Rectal smooth muscle tissue (tissue), 1 donor: ENCODE data around the gene TMEM245.
"Not testable (repeated sequence)": the region's sequence is repeated elsewhere in the genome, so short reads cannot be mapped to it uniquely, and the experiment has no call there.

Source experiments
- H3K27ac ChIP-seq: one replicate; pipeline ENCODE4 v1.7.0; 2013; ENCODE audit warnings: low read depth, low read length, inconsistent platforms
- H3K27me3 ChIP-seq: one replicate; pipeline ENCODE4 v1.7.0; 2013; ENCODE audit warnings: low read length; ENCODE audit not compliant: control insufficient read depth, insufficient read depth
- H3K36me3 ChIP-seq: one replicate; pipeline ENCODE4 v1.7.0; 2013; ENCODE audit warnings: low read length; ENCODE audit not compliant: control insufficient read depth, insufficient read depth
- H3K4me1 ChIP-seq: one replicate; pipeline ENCODE4 v1.7.0; 2013; ENCODE audit warnings: low read length; ENCODE audit not compliant: control insufficient read depth, insufficient read depth
- H3K4me3 ChIP-seq: one replicate; pipeline ENCODE4 v1.7.0; 2013; ENCODE audit warnings: low read length
- H3K9ac ChIP-seq: one replicate; pipeline ENCODE4 v1.7.0; 2013; ENCODE audit warnings: low read length

TMEM245 gene

GRCh38 chr9:109068764-109069163 lies 51.0 kb downstream of the TMEM245 start:
- Histone ChIP-seq H3K4me1 (no peaks in the 10 kb centered on the region), H3K36me3 (peaks cover 8% of the 10 kb centered on the region), H3K4me3 (no peak overlapping the region), H3K27ac (no peak overlapping the region), H3K27me3 (no peaks in the 10 kb centered on the region), H3K9ac (no peak overlapping the region)

GRCh38 chr9:109064963-109065702 lies 54.6 kb downstream of the TMEM245 start:
- H3K36me3 ChIP-seq: peaks cover 16% of the 10 kb centered on the region

GRCh38 chr9:109063760-109064159 lies 56.0 kb downstream of the TMEM245 start:
- Histone ChIP-seq H3K9ac (no peak overlapping the region), H3K36me3 (peaks cover 18% of the 10 kb centered on the region), H3K4me3 (no peak overlapping the region), H3K4me1 (no peaks in the 10 kb centered on the region), H3K27ac (no peak overlapping the region), H3K27me3 (no peaks in the 10 kb centered on the region)

More at GRCh38 chr9:109064963-109065702, 54.6 kb downstream of the TMEM245 start:
- Histone ChIP-seq H3K27me3 (no peaks in the 10 kb centered on the region), H3K4me3 (no peak overlapping the region), H3K9ac (no peak overlapping the region), H3K27ac (no peak overlapping the region), H3K4me1 (no peaks in the 10 kb centered on the region)

- Histone ChIP-seq H3K36me3 (peaks cover 20% of the 10 kb centered on the region), H3K27me3 (no peaks in the 10 kb centered on the region), H3K4me3 (no peak overlapping the region), H3K27ac (no peak overlapping the region), H3K9ac (no peak overlapping the region), H3K4me1 (no peaks in the 10 kb centered on the region)
Observed at GRCh38 chr9:109062543-109062942, 57.2 kb downstream of the TMEM245 start.

- H3K36me3 ChIP-seq: peaks cover 18% of the 10 kb centered on the region
- no peak overlapping the region for H3K4me3 ChIP-seq
- no peaks in the 10 kb centered on the region for H3K4me1 ChIP-seq
- H3K27ac ChIP-seq: no peak overlapping the region
- H3K27me3 ChIP-seq: no peaks in the 10 kb centered on the region
- no peak overlapping the region for H3K9ac ChIP-seq
Observed at GRCh38 chr9:109060191-109060590, 59.6 kb downstream of the TMEM245 start.

- not testable (repeated sequence) for H3K27me3 ChIP-seq, H3K4me1 ChIP-seq, H3K9ac ChIP-seq, H3K27ac ChIP-seq, H3K4me3 ChIP-seq
- H3K36me3 ChIP-seq: peaks cover 13% of the 10 kb centered on the region
Observed at GRCh38 chr9:109053121-109053520, 66.6 kb downstream of the TMEM245 start.

GRCh38 chr9:109052416-109052815 lies 67.3 kb downstream of the TMEM245 start:
- Histone ChIP-seq H3K36me3 (peaks cover 14% of the 10 kb centered on the region), H3K27ac (peak overlapping the region; percentile 23), H3K27me3 (no peaks in the 10 kb centered on the region), H3K9ac (no peak overlapping the region), H3K4me1 (no peaks in the 10 kb centered on the region), H3K4me3 (no peak overlapping the region)

GRCh38 chr9:109051733-109052132 lies 68.0 kb downstream of the TMEM245 start:
- H3K36me3 ChIP-seq: peaks cover 15% of the 10 kb centered on the region

GRCh38 chr9:109050444-109050843 lies 69.3 kb downstream of the TMEM245 start:
- Histone ChIP-seq H3K27ac (no peak overlapping the region), H3K4me3 (no peak overlapping the region), H3K4me1 (no peaks in the 10 kb centered on the region), H3K36me3 (peaks cover 12% of the 10 kb centered on the region), H3K9ac (no peak overlapping the region), H3K27me3 (no peaks in the 10 kb centered on the region)

More at GRCh38 chr9:109051733-109052132, 68.0 kb downstream of the TMEM245 start:
- Histone ChIP-seq H3K4me3 (no peak overlapping the region), H3K27ac (peak overlapping the region; percentile 8), H3K27me3 (no peaks in the 10 kb centered on the region), H3K9ac (no peak overlapping the region), H3K4me1 (no peaks in the 10 kb centered on the region)

- Histone ChIP-seq H3K27ac (no peak overlapping the region), H3K36me3 (peaks cover 16% of the 10 kb centered on the region)
Observed at GRCh38 chr9:109048822-109049221, 70.9 kb downstream of the TMEM245 start.

GRCh38 chr9:109047259-109047658 lies 72.5 kb downstream of the TMEM245 start:
- H3K4me1 ChIP-seq: no peaks in the 10 kb centered on the region
- no peak overlapping the region for H3K9ac ChIP-seq
- no peak overlapping the region for H3K27ac ChIP-seq
- H3K27me3 ChIP-seq: no peaks in the 10 kb centered on the region
- peaks cover 12% of the 10 kb centered on the region for H3K36me3 ChIP-seq
- H3K4me3 ChIP-seq: no peak overlapping the region

More at GRCh38 chr9:109048822-109049221, 70.9 kb downstream of the TMEM245 start:
- no peak overlapping the region for H3K9ac ChIP-seq
- H3K27me3 ChIP-seq: no peaks in the 10 kb centered on the region
- H3K4me1 ChIP-seq: no peaks in the 10 kb centered on the region
- no peak overlapping the region for H3K4me3 ChIP-seq

GRCh38 chr9:109046346-109046745 lies 73.4 kb downstream of the TMEM245 start:
- Histone ChIP-seq H3K4me3 (no peak overlapping the region), H3K4me1 (no peaks in the 10 kb centered on the region), H3K27me3 (no peaks in the 10 kb centered on the region), H3K27ac (no peak overlapping the region), H3K36me3 (peaks cover 12% of the 10 kb centered on the region), H3K9ac (no peak overlapping the region)

GRCh38 chr9:109043578-109043977 lies 76.2 kb downstream of the TMEM245 start:
- H3K27me3 ChIP-seq: no peaks in the 10 kb centered on the region

More at GRCh38 chr9:109043578-109043977, 76.2 kb downstream of the TMEM245 start:
- no peak overlapping the region for H3K4me3 ChIP-seq
- H3K4me1 ChIP-seq: no peaks in the 10 kb centered on the region
- no peak overlapping the region for H3K9ac ChIP-seq
- H3K36me3 ChIP-seq: peaks cover 20% of the 10 kb centered on the region
- H3K27ac ChIP-seq: no peak overlapping the region
